ENCODE results near the gene SCGN.

The SCGN gene

GRCh38 chr6:25628471-25629197 is 23.4 kb upstream of the SCGN start:
- TF ChIP-seq POLR2A (IDR thresholded peaks at IDR 0.05; ENCODE audit: low read depth, low read length) = no peak
- FAIRE-seq (no peak), DNase-seq (ENCODE audit: insufficient read length, low spot score) (no peak)

DNA sequence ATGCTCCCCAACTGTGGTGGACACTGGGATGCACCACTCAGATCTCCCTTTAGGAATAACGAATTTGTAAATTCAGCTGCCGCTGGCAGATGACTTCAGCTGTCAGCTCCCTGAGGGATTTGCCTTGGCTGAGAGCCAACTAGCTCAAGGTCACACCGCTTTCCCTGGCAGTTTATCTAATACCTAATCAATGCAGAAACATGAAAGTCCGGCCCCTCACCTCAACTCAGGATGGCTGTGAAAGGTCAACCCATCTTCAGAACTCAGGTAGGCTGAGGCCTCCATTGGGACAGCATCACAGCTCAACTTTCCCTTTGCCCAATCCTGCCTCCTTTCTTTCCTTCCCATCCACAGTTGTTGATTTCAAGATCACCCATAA is 22.8 kb upstream of the SCGN start:
- FAIRE-seq = no peak
- no peak for TF ChIP-seq POLR2A (IDR thresholded peaks at IDR 0.05; ENCODE audit: low read depth, low read length)
- no peak for DNase-seq (ENCODE audit: insufficient read length, low spot score)

DNA sequence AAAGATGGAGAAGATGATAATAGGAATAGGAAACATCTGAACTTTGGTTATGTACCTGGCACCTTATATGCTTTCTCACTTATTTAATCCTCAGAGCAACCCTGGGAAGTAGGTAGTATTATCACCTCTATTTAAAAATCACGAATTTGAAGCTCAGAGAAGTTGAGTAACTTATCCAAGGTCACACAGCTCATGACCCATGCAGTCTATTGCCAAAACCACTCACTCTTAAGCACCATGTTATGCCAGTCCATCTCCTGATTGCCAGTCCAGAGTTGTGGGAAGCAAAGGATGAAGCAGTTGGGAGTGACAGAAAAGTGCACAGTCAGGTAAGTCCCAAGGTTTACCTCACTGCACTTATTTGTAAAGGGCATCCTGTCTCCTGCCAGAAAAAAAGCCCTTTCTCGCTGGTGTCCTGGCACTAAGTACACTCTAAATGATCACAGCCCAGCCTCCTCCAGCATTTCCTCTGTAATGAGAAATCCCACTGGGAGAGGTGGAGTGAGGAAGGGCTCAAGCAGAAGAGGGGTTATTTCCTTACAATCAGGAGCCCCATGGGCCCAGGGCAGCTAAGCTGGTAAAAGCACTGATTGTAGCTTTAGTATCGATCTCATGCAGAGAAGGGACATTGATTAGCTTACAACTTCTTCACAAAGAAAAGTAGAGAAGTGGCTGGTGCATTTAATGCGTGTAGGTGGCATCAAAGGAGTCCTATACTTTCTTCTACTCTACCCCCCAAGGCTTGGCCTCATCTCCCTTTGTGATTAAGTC is 21.3 kb upstream of the SCGN start:
- FAIRE-seq = no peak
- no peak for TF ChIP-seq POLR2A (IDR thresholded peaks at IDR 0.05; ENCODE audit: low read depth, low read length)
- DNase-seq (ENCODE audit: insufficient read length, low spot score) = no peak

GRCh38 chr6:25635886-25636317 is 16.1 kb upstream of the SCGN start:
- no peak for TF ChIP-seq POLR2A (IDR thresholded peaks at IDR 0.05; ENCODE audit: low read depth, low read length)
- FAIRE-seq = no peak
- no peak for DNase-seq (ENCODE audit: insufficient read length, low spot score)

DNA sequence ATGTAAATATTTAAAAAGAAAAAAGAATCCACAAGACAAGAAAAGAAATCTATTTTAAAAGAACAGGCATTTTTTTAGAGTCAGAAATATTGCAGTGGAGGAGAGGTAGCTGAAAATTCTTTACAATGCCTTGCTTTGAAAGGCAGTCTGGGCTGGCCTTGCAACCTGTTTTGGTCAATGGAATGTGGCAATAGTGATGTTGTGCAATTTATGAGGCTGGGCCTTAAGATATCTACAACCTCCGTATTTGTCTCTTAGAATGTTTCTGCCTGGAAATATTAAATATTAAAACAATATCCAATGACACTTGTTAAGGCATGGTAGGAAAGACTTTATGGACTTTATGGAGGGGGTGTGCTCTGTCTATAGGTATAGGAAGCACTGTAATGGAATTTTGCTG is 14.8 kb upstream of the SCGN start:
- no peak for DNase-seq (ENCODE audit: insufficient read length, low spot score)
- no peak for FAIRE-seq
- TF ChIP-seq POLR2A (IDR thresholded peaks at IDR 0.05; ENCODE audit: low read depth, low read length) = no peak

- no peak for TF ChIP-seq POLR2A (IDR thresholded peaks at IDR 0.05; ENCODE audit: low read depth, low read length)
- DNase-seq (ENCODE audit: insufficient read length, low spot score) (no peak), FAIRE-seq (no peak)
These were observed 14.0 kb upstream of the SCGN start for GRCh38 chr6:25637960-25638434.

GRCh38 chr6:25639653-25640052 is 12.4 kb upstream of the SCGN start:
- DNase-seq (ENCODE audit: insufficient read length, low spot score) (no peak), FAIRE-seq (no peak)
- TF ChIP-seq POLR2A (IDR thresholded peaks at IDR 0.05; ENCODE audit: low read depth, low read length) = no peak

DNA sequence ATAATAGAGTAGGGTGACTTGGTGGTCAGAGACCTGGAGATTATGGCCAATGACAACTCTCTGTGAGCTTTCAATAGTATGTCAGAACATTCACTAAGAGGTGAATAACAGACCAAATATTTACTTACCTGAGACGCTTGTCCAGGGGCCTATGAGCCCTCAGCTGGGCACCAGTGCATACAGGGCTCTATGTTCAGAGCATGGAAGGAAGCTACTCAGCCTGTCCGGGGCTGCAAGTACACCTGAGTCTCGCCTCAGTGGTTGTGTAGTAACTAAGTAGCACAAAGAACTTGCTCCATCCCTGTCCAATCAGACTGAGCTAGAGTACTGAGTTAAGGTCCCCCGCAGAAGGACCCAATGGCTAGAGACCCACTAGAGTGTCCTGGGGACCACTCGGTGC is 11.6 kb upstream of the SCGN start:
- TF ChIP-seq POLR2A (IDR thresholded peaks at IDR 0.05; ENCODE audit: low read depth, low read length) = no peak
- FAIRE-seq = no peak
- no peak for DNase-seq (ENCODE audit: insufficient read length, low spot score)

DNA sequence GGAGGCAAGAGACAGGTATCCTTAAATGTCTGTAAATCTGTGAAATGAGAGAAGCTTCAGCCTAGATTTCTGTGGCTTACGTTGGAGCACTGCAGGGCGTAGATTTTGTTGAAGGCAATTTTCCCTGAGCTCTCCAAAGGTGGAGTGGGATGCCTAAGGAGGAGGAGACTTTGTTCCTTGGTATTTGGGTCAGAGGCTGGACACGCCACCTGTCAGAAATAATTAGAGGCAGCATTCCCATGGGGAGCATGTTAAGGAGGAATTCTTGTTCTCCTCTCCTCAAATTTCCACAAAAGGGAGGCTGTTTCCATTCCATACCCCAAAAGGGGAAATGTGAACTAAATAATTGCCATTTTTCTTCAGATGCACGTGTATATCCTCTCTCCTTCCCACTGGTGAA is 11.1 kb upstream of the SCGN start:
- TF ChIP-seq POLR2A (IDR thresholded peaks at IDR 0.05; ENCODE audit: low read depth, low read length) = no peak
- no peak for FAIRE-seq
- DNase-seq (ENCODE audit: insufficient read length, low spot score) = no peak

- DNase-seq (ENCODE audit: insufficient read length, low spot score) = no peak
- TF ChIP-seq POLR2A (IDR thresholded peaks at IDR 0.05; ENCODE audit: low read depth, low read length) = no peak
- FAIRE-seq = no peak
These were observed 10.6 kb upstream of the SCGN start for GRCh38 chr6:25641377-25641776.

DNA sequence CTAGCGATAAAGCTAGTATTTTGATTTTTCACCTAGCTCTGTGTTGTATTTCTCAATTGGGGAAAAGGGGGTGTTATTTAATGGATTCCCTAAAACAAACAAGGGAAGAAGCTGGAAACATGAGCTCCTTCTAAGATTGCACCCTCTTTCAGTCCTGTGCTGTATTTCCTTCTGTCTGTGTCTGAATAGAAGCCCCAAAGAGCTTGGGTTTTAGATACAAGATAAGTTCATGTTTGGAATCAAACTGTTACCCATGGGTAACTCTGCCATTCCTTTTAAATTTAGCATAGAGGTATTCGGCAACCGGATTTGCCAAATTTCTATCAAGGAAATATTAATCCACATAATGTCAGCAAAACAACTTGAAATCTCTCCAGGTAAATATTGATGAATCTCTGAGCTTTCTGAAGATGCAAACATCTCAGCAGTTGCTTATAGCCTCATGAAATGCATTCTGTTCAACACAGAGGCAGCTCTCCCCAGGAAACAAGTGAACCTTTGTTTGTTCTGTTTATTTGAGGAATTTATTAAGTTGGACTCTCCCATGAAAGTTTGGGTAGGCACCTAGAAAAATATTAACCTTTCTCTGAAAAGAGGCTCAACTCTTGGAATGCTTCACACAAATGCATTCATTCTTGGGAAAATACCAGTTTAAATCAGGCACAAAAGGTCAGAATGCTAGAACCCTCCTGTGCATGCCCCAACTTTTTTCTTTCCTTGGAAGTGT is 9.9 kb upstream of the SCGN start:
- no peak for FAIRE-seq
- TF ChIP-seq POLR2A (IDR thresholded peaks at IDR 0.05; ENCODE audit: low read depth, low read length) = no peak
- DNase-seq (ENCODE audit: insufficient read length, low spot score) = no peak

DNA sequence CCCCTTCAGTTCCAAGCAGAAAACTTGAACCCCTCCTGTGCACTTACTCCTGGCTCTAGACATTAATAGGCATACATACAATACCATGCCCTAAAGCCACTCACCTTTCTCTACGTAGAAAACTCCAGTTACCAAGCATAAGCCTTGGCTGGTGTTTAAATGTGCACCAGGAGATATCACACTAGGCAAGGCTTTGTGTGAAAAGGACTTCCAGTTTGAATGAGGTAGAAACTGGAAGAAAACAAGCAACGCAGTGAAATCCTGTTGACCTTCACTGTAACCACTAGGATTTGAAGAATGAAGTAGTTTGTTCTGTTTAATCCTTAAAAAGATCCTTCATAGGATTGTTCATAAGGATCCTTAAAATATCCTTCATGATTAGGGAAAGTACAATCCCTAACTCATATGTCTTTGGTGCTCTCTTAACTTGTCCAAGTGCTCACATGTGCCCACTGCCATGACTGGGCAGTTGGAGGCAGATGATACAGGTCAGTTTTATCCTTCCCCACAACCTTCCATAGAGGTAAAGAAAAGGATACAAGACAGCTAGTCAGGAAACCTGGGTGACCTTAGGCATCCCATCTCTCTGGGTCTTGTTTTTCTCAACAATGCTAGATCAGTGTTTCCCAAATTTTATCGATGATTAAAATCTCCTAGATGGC is 9.2 kb upstream of the SCGN start:
- DNase-seq (ENCODE audit: insufficient read length, low spot score) (no peak), FAIRE-seq (no peak)
- no peak for TF ChIP-seq POLR2A (IDR thresholded peaks at IDR 0.05; ENCODE audit: low read depth, low read length)

- DNase-seq (ENCODE audit: insufficient read length, low spot score) (no peak), FAIRE-seq (no peak)
- TF ChIP-seq POLR2A (IDR thresholded peaks at IDR 0.05; ENCODE audit: low read depth, low read length) = no peak
These were observed 6.1 kb upstream of the SCGN start for GRCh38 chr6:25645916-25646315.

DNA sequence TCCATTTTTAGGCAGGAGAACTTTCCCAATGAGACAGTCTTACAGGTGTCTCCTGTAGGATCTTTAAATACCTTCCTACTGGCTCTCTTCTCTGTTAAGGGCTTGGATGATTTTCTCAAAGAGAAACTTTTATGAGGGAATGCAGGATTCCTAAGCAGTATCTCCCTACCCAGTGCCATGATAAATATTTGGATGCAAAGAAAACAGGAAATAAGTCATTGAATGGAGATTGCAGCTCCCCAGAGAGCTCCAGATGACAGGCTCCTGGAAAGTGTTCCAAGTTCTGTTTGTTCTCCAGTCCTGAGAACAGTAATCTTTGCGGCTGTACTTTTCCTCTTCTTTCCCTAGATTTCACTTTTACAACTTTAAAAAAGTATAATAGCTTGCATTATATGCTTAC is 2.4 kb upstream of the SCGN start:
- DNase-seq (ENCODE audit: insufficient read length, low spot score) = no peak
- TF ChIP-seq POLR2A (IDR thresholded peaks at IDR 0.05; ENCODE audit: low read depth, low read length) = no peak
- FAIRE-seq = no peak
